NK-92 (cell line): ENCODE data around the gene PDGFC.

Experiments used
- DNase-seq: peaks from one replicate; lab custom pipeline; 2025; ENCODE audit not compliant: unreplicated experiment; lab: John Stamatoyannopoulos, UW

PDGFC gene, protein sequence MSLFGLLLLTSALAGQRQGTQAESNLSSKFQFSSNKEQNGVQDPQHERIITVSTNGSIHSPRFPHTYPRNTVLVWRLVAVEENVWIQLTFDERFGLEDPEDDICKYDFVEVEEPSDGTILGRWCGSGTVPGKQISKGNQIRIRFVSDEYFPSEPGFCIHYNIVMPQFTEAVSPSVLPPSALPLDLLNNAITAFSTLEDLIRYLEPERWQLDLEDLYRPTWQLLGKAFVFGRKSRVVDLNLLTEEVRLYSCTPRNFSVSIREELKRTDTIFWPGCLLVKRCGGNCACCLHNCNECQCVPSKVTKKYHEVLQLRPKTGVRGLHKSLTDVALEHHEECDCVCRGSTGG

DNA sequence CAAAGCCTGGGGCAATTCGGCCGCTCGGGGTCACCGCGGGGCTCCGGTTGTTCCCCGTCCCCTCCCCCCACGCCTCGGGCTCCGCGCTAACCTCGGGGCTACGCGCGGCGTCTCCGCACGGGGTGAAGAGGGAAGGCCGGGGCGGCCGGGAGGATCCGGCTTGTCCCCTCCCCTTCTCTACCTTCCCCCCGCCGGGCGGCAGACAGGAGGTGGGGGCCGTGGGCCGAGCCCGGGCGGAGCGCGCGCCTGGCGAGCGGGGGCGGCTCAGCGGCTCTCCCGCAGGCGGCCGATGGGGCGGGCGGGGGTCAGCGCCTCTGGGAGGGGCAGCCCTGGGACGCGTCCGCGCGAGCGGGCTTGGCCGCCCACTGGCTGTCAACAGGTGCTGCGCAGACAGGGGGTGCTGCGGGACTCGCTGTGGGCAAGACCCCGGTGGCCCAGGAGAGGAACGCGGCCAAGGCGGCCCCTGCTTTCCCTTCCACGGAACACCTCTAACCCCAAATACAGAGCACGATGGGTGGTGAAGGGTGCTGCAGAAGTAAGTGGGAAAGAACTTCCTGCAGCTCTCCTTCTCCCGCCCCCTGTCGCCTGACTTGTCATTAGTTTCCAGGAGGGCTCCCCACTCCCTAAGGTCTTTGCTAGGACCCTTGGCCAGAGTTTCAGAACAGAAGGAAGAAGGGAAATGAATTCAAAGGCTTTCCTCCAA lies at the start of gene PDGFC:
PDGFC (minus strand) TSS at position 124 of the 703 bp plus-strand sequence. CDS start 896 bp downstream, outside the sequence.
- DNase-seq: no peak

DNA sequence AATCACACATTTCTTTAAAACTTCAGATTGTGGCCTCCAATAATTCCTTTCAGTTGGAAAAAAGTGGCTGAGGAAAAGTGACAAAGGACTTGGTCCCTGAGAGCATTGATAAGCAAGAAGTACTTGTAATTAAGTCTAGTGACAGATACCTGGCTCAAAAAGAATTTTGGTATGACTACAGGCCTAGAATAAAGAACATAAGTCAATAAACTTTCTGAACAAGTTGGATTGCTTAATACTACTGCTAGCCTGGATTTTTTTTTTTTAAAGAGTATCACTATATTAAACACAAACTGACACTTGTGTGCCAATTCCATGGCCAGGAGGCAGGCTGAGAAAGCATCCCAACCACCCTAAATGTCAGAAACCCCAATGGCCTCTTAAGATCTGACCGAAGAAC lies 49.3 kb upstream of the PDGFC start:
- no peak for DNase-seq

DNA sequence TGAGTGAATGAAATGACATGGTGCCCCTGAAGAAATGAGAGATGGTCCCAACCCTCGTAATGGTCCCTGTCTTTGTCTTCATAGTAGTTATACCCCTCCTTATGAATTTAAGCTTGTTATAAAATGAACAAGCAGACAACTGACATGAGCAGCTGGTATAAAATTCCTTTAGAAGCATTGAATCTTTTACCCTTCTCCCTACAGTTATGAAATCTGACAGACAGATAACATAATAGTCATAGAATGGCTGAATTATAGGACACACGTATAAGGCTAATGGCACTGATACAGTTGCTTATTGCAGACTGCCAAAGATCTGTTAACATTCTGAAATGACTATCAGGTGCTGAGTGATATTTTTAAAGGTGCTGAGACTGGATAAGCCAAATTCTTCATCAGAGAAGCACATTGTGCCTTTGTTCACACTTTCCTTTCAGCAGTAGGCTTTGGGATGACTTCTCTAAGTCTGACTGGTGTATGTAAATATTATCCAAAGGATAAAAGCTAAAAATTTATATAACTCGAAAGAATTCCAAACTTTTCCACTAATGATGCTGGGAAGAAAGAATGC lies 47.4 kb upstream of the PDGFC start:
- no peak for DNase-seq

DNA sequence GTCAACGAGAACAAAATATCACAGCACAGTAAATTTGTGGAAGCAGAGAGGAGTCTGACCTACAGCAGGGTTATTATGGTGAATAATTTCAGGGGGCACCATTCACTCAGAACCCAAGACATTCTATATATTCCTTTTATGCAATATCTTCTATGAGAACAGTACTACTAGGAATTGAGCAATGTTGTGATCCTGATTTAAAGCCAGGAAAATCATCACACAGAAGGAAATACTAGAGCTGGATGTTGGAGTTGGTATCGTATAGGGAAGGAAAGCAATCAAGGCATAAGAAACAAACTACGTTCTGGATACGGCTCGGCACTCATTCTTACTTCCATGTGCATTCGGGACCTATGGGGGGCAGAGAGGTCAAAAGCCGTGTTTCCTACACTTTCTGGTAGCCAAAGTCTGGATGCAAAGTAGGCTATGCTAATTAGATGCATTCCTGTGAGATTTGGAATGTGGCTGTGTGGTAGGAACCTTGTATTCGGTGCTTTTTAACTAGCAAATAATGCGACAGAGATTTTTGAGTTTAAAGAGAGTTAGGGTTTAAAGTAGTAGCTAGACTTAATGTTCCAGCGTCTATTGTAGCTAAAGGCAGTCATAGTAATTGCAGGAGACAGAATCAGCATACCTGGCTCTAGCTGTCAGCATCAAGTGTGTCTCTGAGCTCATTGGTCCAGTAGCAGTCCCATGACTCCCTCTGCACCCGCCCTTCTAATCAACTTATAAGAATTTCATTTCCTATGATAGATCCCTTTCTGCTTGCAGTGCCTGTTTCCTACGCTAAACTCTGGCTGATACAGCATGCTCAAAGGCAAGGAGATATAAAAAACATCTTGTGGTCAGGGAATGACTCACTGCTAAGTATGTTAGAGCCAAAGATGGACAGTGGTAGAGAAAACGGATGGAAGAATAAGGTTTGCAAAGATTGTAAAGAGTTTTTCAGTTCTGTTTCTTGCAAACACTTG lies 43.3 kb upstream of the PDGFC start:
- no peak for DNase-seq

DNA sequence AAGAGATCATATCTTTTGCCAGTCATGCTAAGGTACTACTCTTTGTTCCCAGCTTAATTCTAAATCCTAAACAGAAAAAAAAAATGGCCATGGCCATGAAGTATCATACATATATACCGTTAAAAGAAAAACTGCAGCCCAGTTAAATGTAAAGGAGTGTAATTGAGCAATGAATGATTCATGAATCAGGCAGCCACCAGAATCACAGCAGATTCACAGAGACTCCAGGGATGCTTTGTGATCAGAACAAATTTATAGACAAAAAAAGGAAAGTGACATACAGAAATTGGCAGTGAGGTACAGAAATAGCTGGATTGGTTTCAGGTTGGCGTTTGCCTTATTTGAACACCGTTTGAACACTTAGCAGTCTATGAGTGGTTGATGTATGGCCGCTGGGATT lies 42.1 kb upstream of the PDGFC start:
- DNase-seq: no peak

DNA sequence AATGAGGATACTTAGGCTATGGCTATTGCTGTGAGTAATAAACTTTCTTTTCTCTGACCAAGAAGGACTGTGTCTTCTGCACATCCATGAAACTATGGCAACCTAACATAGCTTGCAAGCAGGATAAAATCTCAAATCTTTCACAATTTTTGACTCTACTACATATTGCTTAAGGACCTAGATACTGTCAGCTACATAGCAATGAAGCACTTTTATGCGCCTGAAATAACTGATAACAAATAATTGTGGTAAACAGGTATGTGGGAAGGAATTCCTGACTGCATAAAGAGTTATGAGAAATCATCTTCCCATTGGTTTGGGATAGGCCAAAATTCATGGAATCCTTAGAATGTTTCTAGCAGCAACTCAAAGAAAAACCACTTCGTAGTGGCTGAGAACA lies 41.2 kb upstream of the PDGFC start:
- no peak for DNase-seq

DNA sequence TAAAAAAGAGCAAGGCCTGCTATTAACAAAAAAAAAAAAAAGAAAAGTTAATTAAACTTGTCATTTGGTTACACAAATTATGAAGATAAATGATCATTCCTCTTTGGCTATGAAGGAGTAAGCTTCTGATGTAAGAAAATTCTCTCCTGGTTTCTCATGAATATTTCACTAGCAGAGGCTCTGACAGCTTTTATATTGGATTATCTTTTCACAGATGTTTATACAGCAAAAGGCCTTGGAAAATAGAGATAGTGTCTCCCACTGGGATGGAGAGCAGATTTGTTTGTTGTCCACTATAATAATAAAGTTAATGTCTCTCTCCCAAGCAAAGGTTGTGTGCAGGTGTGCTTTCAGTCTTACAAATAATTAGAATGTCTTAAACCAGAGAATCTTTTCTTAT lies 40.7 kb upstream of the PDGFC start:
- DNase-seq: no peak

DNA sequence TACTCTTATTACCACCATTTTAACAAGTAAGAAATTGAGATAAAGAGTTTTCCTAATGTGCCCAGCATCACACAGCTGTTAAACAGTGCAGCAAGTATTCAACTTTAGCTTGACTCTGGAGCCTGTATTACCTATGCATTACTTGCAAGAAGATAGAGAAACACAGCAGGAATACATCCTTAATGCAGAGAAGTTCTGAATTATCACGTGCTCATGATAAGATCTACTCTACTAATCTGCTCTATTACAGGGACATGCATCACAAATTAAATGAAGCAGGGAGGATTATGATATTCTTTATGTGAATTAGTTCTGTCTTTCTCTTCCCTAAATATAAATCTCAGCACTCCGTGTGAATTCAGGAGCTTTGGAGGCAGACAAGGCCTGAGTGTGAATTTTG lies 39.0 kb upstream of the PDGFC start:
- DNase-seq: no peak

DNA sequence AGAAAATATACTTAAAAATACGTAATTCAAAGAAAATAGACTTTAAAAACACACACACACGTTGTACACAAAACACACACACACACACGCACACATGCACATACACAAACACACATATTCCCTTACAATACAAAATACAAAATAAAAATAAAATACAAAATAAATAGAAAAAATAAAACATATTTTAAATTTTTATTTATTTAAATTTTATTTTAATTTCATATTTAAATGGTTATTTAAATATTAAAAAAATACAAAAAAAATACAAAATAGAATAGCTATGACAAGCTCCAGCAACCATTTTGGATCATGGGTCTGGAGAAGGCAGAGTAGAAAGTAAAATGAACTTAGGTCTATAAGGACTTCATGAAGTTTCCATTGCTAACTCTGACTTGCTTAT lies 34.2 kb upstream of the PDGFC start:
- no peak for DNase-seq

DNA sequence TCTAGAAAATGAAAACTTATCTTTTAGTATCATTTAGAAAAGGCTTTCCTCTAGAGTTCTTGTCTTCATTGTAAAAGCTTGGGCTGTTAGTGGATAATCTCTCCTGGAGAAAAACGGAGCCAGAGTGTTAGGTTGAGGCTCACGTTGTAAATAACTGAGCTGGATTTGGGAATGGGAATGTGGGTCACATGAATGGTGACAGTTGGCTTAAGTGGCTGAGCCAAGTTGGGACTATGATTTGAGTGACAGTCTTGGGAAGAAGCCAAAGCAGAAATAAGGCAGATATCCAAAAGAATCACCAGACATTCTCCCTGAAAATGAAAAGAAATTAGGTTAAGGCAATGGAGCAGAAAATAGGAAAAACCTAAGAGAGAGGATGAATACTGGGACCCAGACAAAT lies 33.6 kb upstream of the PDGFC start:
- no peak for DNase-seq

DNA sequence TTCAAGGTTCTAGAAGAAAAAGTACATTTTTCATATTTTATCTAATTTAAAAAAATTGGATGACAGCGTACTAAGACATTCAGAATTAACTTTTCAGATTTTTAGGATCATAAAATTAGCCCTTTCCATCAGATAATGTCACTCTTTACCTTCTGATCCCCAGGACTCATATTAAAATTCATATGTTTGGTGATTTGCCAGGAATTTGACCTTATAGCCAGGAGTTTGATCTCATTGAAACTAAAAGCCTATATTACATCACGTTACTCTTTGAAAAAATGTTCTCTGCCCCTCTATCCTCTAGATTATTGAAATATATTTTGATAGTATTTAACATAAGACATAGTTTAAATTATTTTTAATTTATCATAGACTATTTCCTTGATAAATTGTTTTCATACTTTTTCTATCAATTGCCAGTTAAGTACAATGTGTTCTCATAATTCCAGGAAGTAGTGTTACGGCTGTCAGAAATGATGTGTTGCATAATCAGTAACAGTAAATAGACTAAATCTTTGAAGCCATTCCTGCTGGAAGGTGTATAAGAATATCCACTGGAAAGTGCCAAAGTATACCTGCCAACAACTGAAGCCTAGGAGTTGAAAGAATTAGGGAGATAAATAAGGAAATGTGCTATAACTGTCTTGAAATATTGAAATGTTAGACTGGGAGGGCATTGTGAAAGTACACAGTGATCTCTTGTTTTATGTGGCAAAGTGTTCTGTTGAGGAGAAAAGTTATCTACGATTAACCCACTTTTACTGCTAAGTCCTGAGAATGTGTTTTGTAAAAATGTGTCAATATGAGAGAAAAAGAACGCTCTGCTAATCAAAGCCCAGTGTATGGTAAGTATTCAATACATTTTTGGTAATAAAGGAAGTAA lies 32.9 kb upstream of the PDGFC start:
- DNase-seq: no peak

DNA sequence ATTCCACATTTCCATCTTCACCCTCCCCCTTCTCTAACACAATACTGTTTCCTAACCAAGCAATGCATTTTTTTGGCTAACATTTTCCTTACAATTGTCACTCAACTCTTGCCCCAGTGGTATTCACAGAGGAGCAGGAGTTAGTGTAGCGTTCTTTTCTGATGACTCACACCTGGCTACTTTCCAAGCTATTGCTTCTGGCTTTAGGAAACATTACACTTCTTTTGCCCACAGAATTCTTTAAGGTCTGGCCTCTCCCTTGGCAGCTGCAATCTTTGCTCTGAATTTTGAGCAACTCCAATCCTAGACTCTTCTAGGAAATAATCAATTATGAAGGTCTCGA lies 27.5 kb upstream of the PDGFC start:
- no peak for DNase-seq

DNA sequence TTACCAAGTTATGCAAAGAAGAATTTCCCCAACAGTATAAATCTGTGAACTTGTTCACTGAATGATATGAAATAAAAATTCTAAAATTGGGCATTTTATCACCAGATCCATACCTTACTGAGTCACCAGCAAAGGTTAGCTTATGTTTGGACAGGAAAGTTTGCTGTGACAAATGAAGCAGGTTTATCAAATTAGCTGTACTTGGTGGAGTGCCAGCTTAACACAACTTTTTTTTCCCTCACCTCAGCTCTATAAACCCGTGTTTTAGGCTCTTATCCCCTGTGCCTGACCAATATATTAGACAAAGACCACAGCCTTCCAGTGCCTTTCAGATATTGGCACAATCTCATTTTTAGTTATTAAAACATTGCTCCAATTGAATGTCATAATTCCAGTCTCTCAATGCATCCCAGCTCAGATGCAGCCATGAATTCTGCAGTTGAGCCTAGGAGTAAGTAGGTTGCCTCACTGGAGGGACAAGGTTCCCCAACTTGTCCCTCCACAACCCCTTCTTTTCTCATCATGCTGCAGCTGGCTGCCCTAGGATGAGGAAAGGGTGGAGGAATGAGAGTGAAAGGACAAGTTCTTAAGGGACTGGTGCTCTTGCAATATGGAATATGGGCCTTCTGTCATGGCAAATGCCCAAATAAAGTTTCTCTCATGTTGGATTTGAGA lies 27.0 kb upstream of the PDGFC start:
- no peak for DNase-seq

DNA sequence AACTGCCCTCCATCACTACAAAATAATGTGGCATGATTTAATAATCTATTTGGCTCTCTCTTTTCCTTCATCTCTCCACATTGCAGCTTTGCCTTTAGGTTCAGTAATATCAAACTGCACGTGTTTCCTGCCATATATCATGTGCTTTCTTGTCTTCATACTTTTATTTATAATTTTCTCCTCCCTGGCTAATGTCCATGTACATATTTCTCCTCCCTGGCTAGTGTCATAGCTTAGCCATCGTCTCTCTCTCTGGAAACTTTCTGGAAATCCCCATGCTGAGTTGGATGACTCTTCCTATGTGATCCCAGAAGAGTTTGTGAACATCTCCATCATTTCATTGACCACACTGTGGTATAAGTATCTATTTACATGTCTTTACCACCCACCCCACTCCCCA lies 21.3 kb upstream of the PDGFC start:
- no peak for DNase-seq

DNA sequence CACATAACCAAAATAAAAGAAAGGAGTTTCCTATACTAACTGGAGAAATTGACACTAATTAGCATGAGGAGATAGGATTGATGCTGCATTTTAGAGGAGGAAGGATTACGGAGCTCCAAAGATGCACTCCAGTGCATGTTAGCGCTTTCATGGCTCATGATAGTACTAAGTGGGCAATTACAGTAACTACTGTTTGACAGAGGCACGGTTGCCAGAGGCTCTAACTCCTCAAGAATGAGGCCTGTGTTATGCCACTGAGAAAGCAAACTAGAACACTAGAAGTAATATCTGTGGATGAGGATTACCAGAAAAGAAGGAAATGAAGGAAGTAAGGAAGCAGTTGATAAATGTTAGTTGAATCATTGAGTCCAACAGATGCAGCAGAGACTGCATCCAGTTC lies 19.6 kb upstream of the PDGFC start:
- no peak for DNase-seq

DNA sequence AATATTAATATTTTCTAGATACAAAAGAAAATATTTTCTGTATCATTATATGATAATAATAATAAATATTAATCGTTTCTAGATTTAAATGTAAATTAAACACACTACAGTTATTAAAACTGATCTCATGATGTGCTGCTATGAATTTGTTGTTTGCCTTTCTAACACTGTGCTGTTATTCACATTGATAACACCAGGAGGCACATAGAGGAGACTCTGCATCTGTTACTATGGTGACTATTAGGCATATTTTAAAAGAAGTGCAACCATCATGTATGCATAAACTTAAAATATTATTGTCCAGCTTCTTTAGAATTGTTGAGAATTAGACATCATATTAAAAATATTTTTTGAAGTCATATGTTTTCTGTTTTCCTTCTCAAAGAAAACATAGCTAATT lies 11.8 kb upstream of the PDGFC start:
- no peak for DNase-seq

DNA sequence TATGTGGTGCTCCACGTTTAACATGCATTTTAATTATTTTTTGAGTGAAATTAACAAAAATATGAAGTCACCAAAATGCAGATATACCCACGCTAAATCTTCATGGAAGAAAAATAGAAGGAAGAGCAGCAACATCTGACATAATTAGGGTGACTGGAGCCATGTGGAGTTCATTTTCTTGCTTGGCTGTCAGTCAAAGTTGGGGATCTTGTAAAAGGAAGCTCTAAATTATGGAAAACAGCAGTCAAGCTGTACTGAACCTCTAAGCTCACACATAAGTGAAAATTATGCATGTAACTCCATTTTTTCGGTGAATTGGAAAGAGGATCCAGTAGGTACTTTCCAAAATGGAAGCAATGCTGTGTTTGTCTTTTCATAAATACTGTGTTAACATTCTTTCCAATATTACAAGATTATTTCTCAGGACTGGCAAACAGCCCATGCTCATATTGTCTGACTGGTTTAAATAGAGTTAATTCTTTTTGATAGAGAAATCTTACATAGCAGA lies 9.7 kb upstream of the PDGFC start:
- no peak for DNase-seq

DNA sequence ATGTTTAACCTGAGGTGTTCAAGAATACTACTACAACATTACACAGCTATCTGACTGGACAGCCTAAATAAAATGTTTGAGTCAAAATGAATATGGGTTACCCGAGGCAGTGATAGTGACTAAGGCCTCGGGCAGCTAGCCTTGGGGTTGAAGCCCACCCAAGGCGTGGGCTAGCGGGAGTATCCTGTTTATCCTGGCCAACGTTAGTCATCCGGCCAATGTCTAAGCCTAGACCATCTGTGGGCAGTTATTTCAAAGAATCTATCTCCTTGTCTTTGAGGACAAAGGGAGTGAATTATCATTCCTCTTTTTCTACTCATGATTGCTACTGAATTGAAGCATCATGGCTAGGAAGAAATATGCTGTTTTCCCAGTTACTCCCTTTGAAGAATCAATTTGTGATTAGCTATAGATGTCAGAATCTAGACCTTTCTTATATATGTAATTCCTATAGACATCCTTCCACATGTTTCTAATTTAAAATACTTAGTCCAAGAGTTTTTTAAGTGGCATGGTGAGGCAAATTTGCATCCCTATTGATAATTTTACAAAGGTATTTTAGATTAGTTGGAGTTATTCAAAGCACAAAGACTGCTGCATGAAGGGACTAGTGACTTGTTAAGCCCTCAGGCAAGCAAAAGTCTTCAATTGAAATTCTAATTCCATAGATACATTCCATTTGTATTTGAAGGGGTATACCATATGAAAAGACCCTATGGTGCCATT lies 6.0 kb upstream of the PDGFC start:
- no peak for DNase-seq

DNA sequence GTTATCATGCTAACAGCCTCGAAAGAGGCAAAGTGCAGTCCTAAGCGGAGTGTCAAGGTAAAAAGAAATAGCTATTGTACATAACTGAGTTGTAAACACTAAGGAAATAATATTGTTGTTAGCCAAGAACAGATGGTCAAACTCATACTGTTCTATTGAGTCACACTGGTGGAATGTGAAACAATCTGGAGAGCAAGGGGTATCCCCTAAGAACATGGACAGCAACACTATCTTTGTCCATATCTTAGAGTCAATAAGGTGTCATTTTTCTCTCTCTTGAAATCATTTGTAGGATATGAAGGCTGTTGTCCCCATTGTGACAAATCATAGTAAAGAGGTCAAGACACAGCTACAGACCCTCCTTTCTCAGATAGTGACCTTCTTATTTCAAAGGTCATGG lies 4.5 kb upstream of the PDGFC start:
- no peak for DNase-seq
